ENCODE data around the gene SULT1A1. TPM values are rescaled to one million over a fixed set of nuclear protein-coding genes. Genes with fewer than 3 reads are reported as not detected.
"Not testable (repeated sequence)": the region's sequence is repeated elsewhere in the genome, so short reads cannot be mapped to it uniquely, and the experiment has no call there.

The SULT1A1 gene
- total RNA-seq, 1 donor from 2014 or later = 15.9 TPM

GRCh38 chr16:28597692-28598261 lies 12.1 kb downstream of the SULT1A1 start:
- no peaks in the 10 kb centered on the region for H3K27me3 Mint-ChIP-seq
- H3K27ac Mint-ChIP-seq = peak overlapping the region; percentile 87

GRCh38 chr16:28596840-28597691 lies 12.8 kb downstream of the SULT1A1 start, which contains the start of gene SULT1A2:
TSS of gene SULT1A2 (minus strand) at chr16:28597050. CDS start at chr16:28595930, 1,120 bp downstream.
- Mint-ChIP-seq H3K36me3 (peaks cover 3% of the 10 kb centered on the region), H3K9me3 (no peaks in the 10 kb centered on the region), H3K4me3 (peak within 1 kb of the TSS; percentile 74), H3K27me3 (no peaks in the 10 kb centered on the region), H3K27ac (peak within 1 kb of the TSS; percentile 87), H3K4me1 (ENCODE audit: unreplicated experiment) (peaks cover 16% of the 10 kb centered on the region)
- TF ChIP-seq CTCF (conservative IDR thresholded peaks at IDR 0.05) = no peak
- DNase-seq (ENCODE audit: extremely low spot score, unreplicated experiment) = no peak

More at GRCh38 chr16:28597692-28598261, 12.1 kb downstream of the SULT1A1 start:
- peak overlapping the region; percentile 74 for H3K4me3 Mint-ChIP-seq
- DNase-seq (ENCODE audit: extremely low spot score, unreplicated experiment) = no peak
- no peak for TF ChIP-seq CTCF (conservative IDR thresholded peaks at IDR 0.05)
- H3K4me1 Mint-ChIP-seq (ENCODE audit: unreplicated experiment) = peaks cover 16% of the 10 kb centered on the region
- H3K9me3 Mint-ChIP-seq = no peaks in the 10 kb centered on the region
- peaks cover 3% of the 10 kb centered on the region for H3K36me3 Mint-ChIP-seq

GRCh38 chr16:28596115-28596630 lies 13.7 kb downstream of the SULT1A1 start:
- peaks cover 3% of the 10 kb centered on the region for H3K36me3 Mint-ChIP-seq

GRCh38 chr16:28595451-28595850 lies 14.4 kb downstream of the SULT1A1 start:
- H3K36me3 Mint-ChIP-seq; H3K9me3 Mint-ChIP-seq; H3K27ac Mint-ChIP-seq; H3K27me3 Mint-ChIP-seq; DNase-seq (ENCODE audit: extremely low spot score, unreplicated experiment); H3K4me3 Mint-ChIP-seq: not testable (repeated sequence)
- peaks cover 16% of the 10 kb centered on the region for H3K4me1 Mint-ChIP-seq (ENCODE audit: unreplicated experiment)

More at GRCh38 chr16:28596115-28596630, 13.7 kb downstream of the SULT1A1 start:
- H3K9me3 Mint-ChIP-seq = no peaks in the 10 kb centered on the region
- peaks cover 16% of the 10 kb centered on the region for H3K4me1 Mint-ChIP-seq (ENCODE audit: unreplicated experiment)
- TF ChIP-seq CTCF (conservative IDR thresholded peaks at IDR 0.05) = no peak
- H3K27me3 Mint-ChIP-seq = no peaks in the 10 kb centered on the region
- no peak for DNase-seq (ENCODE audit: extremely low spot score, unreplicated experiment)
- peak overlapping the region; percentile 87 for H3K27ac Mint-ChIP-seq
- peak overlapping the region; percentile 31 for H3K4me3 Mint-ChIP-seq

GRCh38 chr16:28592979-28593553 lies 16.8 kb downstream of the SULT1A1 start:
- Mint-ChIP-seq H3K27me3 (no peaks in the 10 kb centered on the region), H3K9me3 (no peaks in the 10 kb centered on the region), H3K27ac (no peak overlapping the region), H3K4me3 (no peak overlapping the region), H3K4me1 (ENCODE audit: unreplicated experiment) (peaks cover 15% of the 10 kb centered on the region), H3K36me3 (peaks cover 3% of the 10 kb centered on the region)
- no peak for TF ChIP-seq CTCF (conservative IDR thresholded peaks at IDR 0.05)
- no peak for DNase-seq (ENCODE audit: extremely low spot score, unreplicated experiment)
